Neuronal stem cell (in vitro differentiated cells): ENCODE measurements around the gene PCNX1.
A peak's percentile ranks its signal among the peaks of the same experiment; 100 is the strongest.
"Not testable (repeated sequence)": the region's sequence is repeated elsewhere in the genome, so short reads cannot be mapped to it uniquely, and the experiment has no call there.

ENCODE experiments used
- DNase-seq: peaks from one replicate; pipeline ENCODE4 v3.0.0-alpha.2; 2013; ENCODE audit warnings: low spot score
- H2AFZ ChIP-seq: one replicate; pipeline ENCODE4 v1.6.1; 2013; ENCODE audit warnings: mild to moderate bottlenecking, low read length, inconsistent platforms
- H2AK5ac ChIP-seq: 2 replicates; pipeline ENCODE4 v1.6.1; 2013; ENCODE audit warnings: low read depth, mild to moderate bottlenecking, inconsistent platforms, low read length, moderate library complexity, mixed read lengths
- H2BK120ac ChIP-seq: 2 replicates; pipeline ENCODE4 v1.6.1; 2013; ENCODE audit warnings: low read depth, mild to moderate bottlenecking, inconsistent platforms, low read length, moderate library complexity, mixed read lengths
- H2BK12ac ChIP-seq: one replicate; pipeline ENCODE4 v1.6.1; 2013; ENCODE audit warnings: low read length, inconsistent platforms
- H2BK15ac ChIP-seq: 2 replicates; pipeline ENCODE4 v1.6.1; 2013; ENCODE audit warnings: mild to moderate bottlenecking, low read length, inconsistent platforms, mixed read lengths
- H2BK5ac ChIP-seq: one replicate; pipeline ENCODE4 v1.6.1; 2013; ENCODE audit warnings: inconsistent platforms, mild to moderate bottlenecking, low read length, moderate library complexity
- H3K14ac ChIP-seq: one replicate; pipeline ENCODE4 v1.6.1; 2013; ENCODE audit warnings: low read length, inconsistent platforms
- H3K18ac ChIP-seq: 2 replicates; pipeline ENCODE4 v1.6.1; 2013; ENCODE audit warnings: low read length, inconsistent platforms
- H3K23ac ChIP-seq: 2 replicates; pipeline ENCODE4 v1.6.1; 2013; ENCODE audit warnings: low read depth, mild to moderate bottlenecking, mixed read lengths, low read length, inconsistent platforms; ENCODE audit not compliant: poor library complexity
- H3K27ac ChIP-seq: replicated peaks from 3 replicates; pipeline ENCODE4 v1.5.1; 2013; ENCODE audit warnings: low read length, inconsistent platforms
- H3K27me3 ChIP-seq, 3 experiments: 2 replicates each; pipeline ENCODE4 v1.6.1; 2013; ENCODE audit warnings: low read length in 3 of 3, mild to moderate bottlenecking in 2 of 3, inconsistent platforms in 1 of 3, low read depth in 1 of 3, mixed read lengths in 1 of 3, moderate library complexity in 1 of 3; ENCODE audit not compliant: control insufficient read depth in 3 of 3, insufficient read depth in 3 of 3
- H3K36me3 ChIP-seq, 2 donors: replicated peaks in 1 of 2; 2 replicates each; pipeline ENCODE4 v1.6.1; 2013; ENCODE audit warnings: low read length in 2 of 2; ENCODE audit not compliant: control insufficient read depth in 2 of 2, insufficient read depth in 2 of 2
- H3K4ac ChIP-seq: 2 replicates; pipeline ENCODE4 v1.6.1; 2013; ENCODE audit warnings: inconsistent platforms, mild to moderate bottlenecking, low read length, moderate library complexity
- H3K4me1 ChIP-seq, 2 donors: 1 replicate in 1 of 2; 2 replicates in 1 of 2; pipeline ENCODE4 v1.6.1; 2013; ENCODE audit warnings: low read length in 2 of 2, low read depth in 1 of 2; ENCODE audit not compliant: control insufficient read depth in 2 of 2, insufficient read depth in 1 of 2
- H3K4me2 ChIP-seq: one replicate; pipeline ENCODE4 v1.6.1; 2013; ENCODE audit warnings: mild to moderate bottlenecking, low read length, inconsistent platforms; ENCODE audit not compliant: insufficient read depth, poor library complexity, severe bottlenecking
- H3K4me3 ChIP-seq, 2 donors: 2 replicates each; pipeline ENCODE4 v1.5.1; 2013; ENCODE audit warnings: low read length in 2 of 2, mild to moderate bottlenecking in 2 of 2, inconsistent platforms in 1 of 2, moderate library complexity in 1 of 2
- H3K79me1 ChIP-seq: one replicate; pipeline ENCODE4 v1.6.1; 2013; ENCODE audit warnings: low read depth, mild to moderate bottlenecking, inconsistent platforms, low read length, moderate library complexity
- H3K9ac ChIP-seq: one replicate; pipeline ENCODE4 v1.6.1; 2013; ENCODE audit warnings: mild to moderate bottlenecking, low read depth, low read length, inconsistent platforms; ENCODE audit not compliant: poor library complexity
- H3K9me3 ChIP-seq, 2 donors: replicated peaks in 1 of 2; 2 replicates each; pipeline versions ENCODE3 to v1.6.1; 2013; ENCODE audit warnings: low read length in 2 of 2, mild to moderate bottlenecking in 2 of 2, inconsistent platforms in 1 of 2, low read depth in 1 of 2, mixed read lengths in 1 of 2, moderate library complexity in 1 of 2; ENCODE audit not compliant: control insufficient read depth in 2 of 2, insufficient read depth in 1 of 2
- H4K8ac ChIP-seq: one replicate; pipeline ENCODE4 v1.6.1; 2013; ENCODE audit warnings: low read depth, mild to moderate bottlenecking, inconsistent platforms, low read length, moderate library complexity
- H4K91ac ChIP-seq: one replicate; pipeline ENCODE4 v1.6.1; 2013; ENCODE audit warnings: low read length, low read depth, mild to moderate bottlenecking, inconsistent platforms; ENCODE audit not compliant: poor library complexity
- WGBS, 2 donors: extraction: QIAGEN DNeasy Blood & Tissue Kit; methylation state at CpG; one replicate each; pipeline ENCODE4 v1.1.7; 2013; ENCODE audit warnings: missing lambda C conversion rate in 2 of 2, mixed read lengths in 1 of 2; ENCODE audit not compliant: insufficient read length in 2 of 2, insufficient replicate concordance in 1 of 2; ENCODE audit errors: extremely low coverage in 2 of 2; 5-methylcytosine and 5-hydroxymethylcytosine counted together

Gene PCNX1

DNA sequence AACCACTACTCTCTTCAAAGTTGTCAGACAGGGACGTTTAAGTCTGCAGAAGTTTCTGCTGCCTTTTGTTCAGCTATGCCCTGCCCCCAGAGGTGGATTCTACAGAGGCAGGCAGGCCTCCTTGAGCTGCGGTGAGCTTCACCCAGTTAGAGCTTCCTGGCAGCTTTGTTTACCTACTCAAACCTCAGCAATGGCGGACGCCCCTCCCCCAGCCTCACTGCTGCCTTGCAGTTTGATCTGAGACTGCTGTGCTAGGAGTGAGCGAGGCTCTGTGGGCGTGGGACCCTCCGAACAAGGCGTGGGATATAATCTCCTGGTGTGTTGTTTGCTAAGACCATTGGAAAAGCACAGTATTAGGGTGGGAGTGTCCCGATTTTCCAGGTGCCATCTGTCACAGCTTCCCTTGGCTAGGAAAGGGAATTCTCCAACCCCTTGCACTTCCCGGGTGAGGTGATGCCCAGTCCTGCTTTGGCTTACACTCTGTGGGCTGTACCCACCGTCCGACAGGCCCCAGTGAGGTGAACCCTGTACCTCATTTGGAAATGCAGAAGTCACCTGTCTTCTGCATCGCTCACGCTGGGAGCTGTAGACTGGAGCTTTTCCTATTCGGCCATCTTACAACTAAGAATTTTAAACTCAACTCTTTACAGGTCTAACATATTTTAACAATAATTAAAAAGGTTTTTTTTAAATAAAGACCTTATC is 34.5 kb downstream of the PCNX1 start:
- H3K18ac ChIP-seq, H3K4me3 ChIP-seq, H2AFZ ChIP-seq, H3K4me2 ChIP-seq, H2BK15ac ChIP-seq, H2BK12ac ChIP-seq, H3K4ac ChIP-seq, H3K23ac ChIP-seq, H3K4me1 ChIP-seq, H3K27me3 ChIP-seq, H3K79me1 ChIP-seq, H3K9ac ChIP-seq, H3K14ac ChIP-seq, H3K27ac ChIP-seq, H2BK5ac ChIP-seq, H2BK120ac ChIP-seq, DNase-seq, H4K8ac ChIP-seq, H4K91ac ChIP-seq, H2AK5ac ChIP-seq: not testable (repeated sequence)
- H3K9me3 ChIP-seq = peaks cover 21 to 49% of the 10 kb centered on the region in 2 donors
- H3K36me3 ChIP-seq = peaks cover 13 to 15% of the 10 kb centered on the region in 2 donors
- WGBS, 2 donors = no CpG with 5 or more reads among the region's 15 CpGs

DNA sequence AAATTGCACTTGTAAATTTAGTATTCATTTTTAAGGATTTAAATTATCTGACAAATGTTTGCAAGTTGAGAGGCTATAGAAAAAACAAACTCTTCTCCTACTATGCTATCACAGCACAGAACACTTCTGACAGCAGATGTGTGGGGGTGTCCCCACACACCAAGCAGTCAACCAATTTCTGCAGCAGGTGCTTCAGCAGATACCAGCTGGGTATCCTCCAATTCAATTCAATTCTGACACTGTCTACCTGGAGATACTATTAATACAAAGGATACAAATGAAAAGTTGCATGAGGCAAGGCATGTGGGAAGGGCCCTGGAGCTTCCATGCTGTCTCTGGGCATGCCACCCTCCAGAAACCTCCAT is 35.1 kb downstream of the PCNX1 start:
- H3K4ac ChIP-seq = no peak overlapping the region
- H3K9ac ChIP-seq = no peak overlapping the region
- H3K23ac ChIP-seq = no peak overlapping the region
- H2BK15ac ChIP-seq = no peak overlapping the region
- H3K4me3 ChIP-seq = no peak overlapping the region
- H3K79me1 ChIP-seq = peaks cover 8% of the 10 kb centered on the region
- H3K4me2 ChIP-seq = no peak overlapping the region
- no peaks in the 10 kb centered on the region for H3K27me3 ChIP-seq
- no peak overlapping the region for H2AFZ ChIP-seq
- H2BK5ac ChIP-seq = no peak overlapping the region
- H3K27ac ChIP-seq = no peak overlapping the region
- H2BK120ac ChIP-seq = no peak overlapping the region
- peaks cover 22 to 54% of the 10 kb centered on the region in 2 donors for H3K9me3 ChIP-seq
- no peak overlapping the region for H3K14ac ChIP-seq
- DNase-seq = no peak
- no peak overlapping the region for H4K91ac ChIP-seq
- peaks cover 15 to 20% of the 10 kb centered on the region in 2 donors for H3K36me3 ChIP-seq
- no peaks in the 10 kb centered on the region for H3K4me1 ChIP-seq
- no peak overlapping the region for H2AK5ac ChIP-seq
- H4K8ac ChIP-seq = no peak overlapping the region
- no peak overlapping the region for H3K18ac ChIP-seq
- H2BK12ac ChIP-seq = no peak overlapping the region

DNA sequence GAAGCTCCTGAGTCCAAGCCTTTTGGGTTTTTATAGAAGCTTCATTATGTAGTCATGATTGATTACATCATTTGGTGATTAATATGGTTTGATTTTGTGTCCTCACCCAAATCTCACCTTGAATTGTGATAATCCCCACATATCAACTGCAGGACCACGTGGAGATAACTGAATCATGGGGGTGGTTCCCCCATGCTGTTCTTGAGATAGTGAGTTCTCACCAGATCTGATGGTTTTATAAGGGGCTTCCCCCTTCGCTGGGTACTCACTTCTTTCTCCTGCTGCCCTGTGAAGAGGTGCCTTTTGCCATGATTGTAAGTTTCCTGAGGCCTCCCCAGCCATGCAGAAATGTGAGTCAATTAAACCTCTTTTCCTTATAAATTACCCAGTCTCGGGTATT is 35.5 kb downstream of the PCNX1 start:
- H3K14ac ChIP-seq, H3K4me1 ChIP-seq, DNase-seq, H3K4me3 ChIP-seq, H2AFZ ChIP-seq, H3K9ac ChIP-seq, H2AK5ac ChIP-seq, H3K27me3 ChIP-seq, H3K4ac ChIP-seq, H4K91ac ChIP-seq, H3K27ac ChIP-seq, H3K79me1 ChIP-seq, H2BK120ac ChIP-seq, H3K4me2 ChIP-seq, H2BK15ac ChIP-seq, H3K23ac ChIP-seq, H4K8ac ChIP-seq, H3K18ac ChIP-seq, H2BK5ac ChIP-seq, H2BK12ac ChIP-seq: not testable (repeated sequence)
- H3K9me3 ChIP-seq = peaks cover 23 to 58% of the 10 kb centered on the region in 2 donors
- H3K36me3 ChIP-seq = peaks cover 17 to 24% of the 10 kb centered on the region in 2 donors
- no CpG with 5 or more reads among the region's 3 CpGs for WGBS, 2 donors

DNA sequence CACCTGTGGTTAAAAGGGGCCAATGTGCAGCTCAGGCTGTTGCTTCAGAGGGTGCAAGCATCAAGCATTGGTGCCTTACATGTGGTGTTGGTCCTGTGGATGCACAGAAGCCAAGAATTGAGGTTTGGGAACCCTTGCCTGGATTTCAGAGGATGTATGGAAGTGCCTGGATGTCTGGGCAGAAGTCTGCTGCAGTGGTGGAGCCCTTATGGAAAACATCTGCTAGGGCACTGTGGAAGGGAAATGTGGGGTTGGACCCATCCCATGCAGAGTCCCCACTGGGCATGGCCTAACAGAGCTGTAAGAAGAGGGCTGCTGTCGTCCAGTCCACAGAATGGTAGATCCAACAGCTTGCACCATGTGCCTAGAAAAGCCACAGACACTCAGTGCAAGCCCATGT is 36.6 kb downstream of the PCNX1 start:
- Histone ChIP-seq H3K4me3 (peak overlapping the region in 1 of 2 donors; percentile 42), H3K79me1 (peaks cover 8% of the 10 kb centered on the region), H3K27me3 (no peaks in the 10 kb centered on the region), H3K27ac (no peak overlapping the region), H4K91ac (no peak overlapping the region), H3K23ac (no peak overlapping the region), H3K4ac (no peak overlapping the region), H2AFZ (no peak overlapping the region), H2BK12ac (no peak overlapping the region), H4K8ac (no peak overlapping the region), H2BK5ac (no peak overlapping the region), H3K4me2 (no peak overlapping the region), H2BK120ac (no peak overlapping the region), H3K36me3 (peaks cover 21 to 35% of the 10 kb centered on the region in 2 donors), H3K9ac (no peak overlapping the region), H2BK15ac (no peak overlapping the region), H2AK5ac (no peak overlapping the region), H3K4me1 (no peaks in the 10 kb centered on the region), H3K9me3 (peaks cover 25 to 67% of the 10 kb centered on the region in 2 donors), H3K14ac (no peak overlapping the region), H3K18ac (no peak overlapping the region)
- WGBS, 2 donors = no CpG with 5 or more reads among the region's 1 CpG
- DNase-seq = no peak
